Liver (tissue), 9 donors: ENCODE results near the gene CDCA4. TPM values are rescaled to one million over a fixed set of nuclear protein-coding genes. Genes with fewer than 3 reads are reported as not detected.

Experiments
- DNase-seq: peaks from one replicate; pipeline ENCODE4 v3.0.0-alpha.2; 2017; ENCODE audit warnings: low spot score
- H3K27ac ChIP-seq, 2 donors: one replicate each; pipeline ENCODE4 v1.7.0; 2013; ENCODE audit warnings: inconsistent platforms in 2 of 2, low read length in 2 of 2, control low read depth in 1 of 2, low read depth in 1 of 2, mild to moderate bottlenecking in 1 of 2
- H3K27me3 ChIP-seq, 4 donors: one replicate each; pipeline versions ENCODE4 v1.6.1 to v1.7.0; 2013; ENCODE audit warnings: low read length in 3 of 4, inconsistent platforms in 1 of 4, mild to moderate bottlenecking in 1 of 4, moderate library complexity in 1 of 4; ENCODE audit not compliant: control insufficient read depth in 4 of 4, insufficient read depth in 4 of 4
- H3K36me3 ChIP-seq, 4 donors: one replicate each; pipeline versions ENCODE4 v1.6.1 to v1.7.0; 2013; ENCODE audit warnings: low read length in 3 of 4, mild to moderate bottlenecking in 3 of 4, low read depth in 1 of 4, moderate library complexity in 1 of 4; ENCODE audit not compliant: control insufficient read depth in 4 of 4, insufficient read depth in 3 of 4
- H3K4me1 ChIP-seq, 4 donors: one replicate each; pipeline versions ENCODE4 v1.6.1 to v1.7.0; 2013; ENCODE audit warnings: low read length in 3 of 4, mild to moderate bottlenecking in 3 of 4, moderate library complexity in 1 of 4; ENCODE audit not compliant: control insufficient read depth in 4 of 4, insufficient read depth in 4 of 4
- H3K4me3 ChIP-seq, 3 donors: one replicate each; pipeline versions ENCODE4 v1.6.1 to v1.7.0; 2013; ENCODE audit warnings: low read length in 3 of 3, control low read depth in 1 of 3, low read depth in 1 of 3, mild to moderate bottlenecking in 1 of 3
- H3K9ac ChIP-seq, 2 donors: one replicate each; pipeline ENCODE4 v1.7.0; 2013; ENCODE audit warnings: low read length in 2 of 2, mild to moderate bottlenecking in 2 of 2, moderate library complexity in 2 of 2, control low read depth in 1 of 2, low read depth in 1 of 2
- H3K9me3 ChIP-seq, 4 donors: one replicate each; pipeline versions ENCODE4 v1.6.1 to v1.7.0; 2013; ENCODE audit warnings: low read length in 3 of 4; ENCODE audit not compliant: control insufficient read depth in 4 of 4
- ATF3 ChIP-seq: IDR thresholded peaks from 2 replicates; pipeline ENCODE4 v1.6.1; 2016; ENCODE audit warnings: antibody characterized with exemption
- FOXA1 ChIP-seq: IDR thresholded peaks from 2 replicates; pipeline ENCODE4 v1.6.1; 2016; ENCODE audit warnings: antibody characterized with exemption
- FOXA2 ChIP-seq: IDR thresholded peaks from 2 replicates; pipeline ENCODE4 v1.6.1; 2016; ENCODE audit warnings: antibody characterized with exemption
- HNF4A ChIP-seq, 2 donors: conservative IDR thresholded peaks; 2 replicates each; pipeline ENCODE4 v1.6.1; 2016; ENCODE audit warnings: antibody characterized with exemption in 2 of 2, mild to moderate bottlenecking in 2 of 2
- HNF4G ChIP-seq: IDR thresholded peaks from 2 replicates; pipeline ENCODE4 v1.6.1; 2016; ENCODE audit warnings: antibody characterized with exemption
- NR2F2 ChIP-seq: IDR thresholded peaks from 2 replicates; pipeline ENCODE4 v1.6.1; 2016; ENCODE audit warnings: antibody characterized with exemption
- RAD21 ChIP-seq, 2 donors: IDR thresholded peaks; 2 replicates each; pipeline ENCODE4 v1.6.1; 2016; ENCODE audit warnings: antibody characterized with exemption in 2 of 2, mild to moderate bottlenecking in 2 of 2
- RXRA ChIP-seq, 2 donors: IDR thresholded peaks; 2 replicates each; pipeline ENCODE4 v1.6.1; 2017 to 2018; ENCODE audit warnings: antibody characterized with exemption in 2 of 2, mild to moderate bottlenecking in 1 of 2
- SP1 ChIP-seq: IDR thresholded peaks from 2 replicates; pipeline ENCODE4 v1.6.1; 2018; ENCODE audit warnings: antibody characterized with exemption, mild to moderate bottlenecking
- YY1 ChIP-seq: IDR thresholded peaks from 2 replicates; pipeline ENCODE4 v1.6.1; 2016; ENCODE audit warnings: antibody characterized with exemption, mild to moderate bottlenecking
- ZBTB33 ChIP-seq: IDR thresholded peaks from 2 replicates; pipeline ENCODE4 v1.6.1; 2016; ENCODE audit warnings: antibody characterized with exemption
- WGBS: extraction: QIAGEN DNeasy Blood & Tissue Kit; methylation state at CpG from one replicate; pipeline ENCODE4 v1.1.7; 2013; 5-methylcytosine and 5-hydroxymethylcytosine counted together
- polyA plus RNA-seq, 2 donors: library from polyadenylated mRNA; stranded (reverse) in 1 of 2; unstranded in 1 of 2; fragments of 200-250 nt in 1 of 2; fragments of >200 nt in 1 of 2; fragmentation: Nextera tagmentation in 1 of 2; extraction: Ambion mirVana in 1 of 2; gene quantifications; one replicate each; pipeline versions ENCODE4 v1.2.1 to v1.2.3, GENCODE V29; 2013 to 2015
- total RNA-seq, 2 donors: library from RNA; depleted of rRNA; stranded (reverse); fragments of >200 nt; gene quantifications; one replicate each; pipeline ENCODE4 v1.2.3, GENCODE V29; 2014
- TF ChIP-seq, protein P1 (sequence below): fragments of 150-350 bp; IDR thresholded peaks from 2 replicates; pipeline ENCODE4 v1.5.1; 2017; ENCODE audit warnings: improper control_type of control experiment, low read depth, low read length; ENCODE audit not compliant: missing input control
- donor health status: healthy.
- donor health status: healthy.
- donor health status: healthy.
- donor health status: healthy.
- donor health status: healthy.

The CDCA4 gene
- total and polyA plus RNA-seq, 4 donors: 1.2 to 34.5 (median 2.7) TPM

DNA sequence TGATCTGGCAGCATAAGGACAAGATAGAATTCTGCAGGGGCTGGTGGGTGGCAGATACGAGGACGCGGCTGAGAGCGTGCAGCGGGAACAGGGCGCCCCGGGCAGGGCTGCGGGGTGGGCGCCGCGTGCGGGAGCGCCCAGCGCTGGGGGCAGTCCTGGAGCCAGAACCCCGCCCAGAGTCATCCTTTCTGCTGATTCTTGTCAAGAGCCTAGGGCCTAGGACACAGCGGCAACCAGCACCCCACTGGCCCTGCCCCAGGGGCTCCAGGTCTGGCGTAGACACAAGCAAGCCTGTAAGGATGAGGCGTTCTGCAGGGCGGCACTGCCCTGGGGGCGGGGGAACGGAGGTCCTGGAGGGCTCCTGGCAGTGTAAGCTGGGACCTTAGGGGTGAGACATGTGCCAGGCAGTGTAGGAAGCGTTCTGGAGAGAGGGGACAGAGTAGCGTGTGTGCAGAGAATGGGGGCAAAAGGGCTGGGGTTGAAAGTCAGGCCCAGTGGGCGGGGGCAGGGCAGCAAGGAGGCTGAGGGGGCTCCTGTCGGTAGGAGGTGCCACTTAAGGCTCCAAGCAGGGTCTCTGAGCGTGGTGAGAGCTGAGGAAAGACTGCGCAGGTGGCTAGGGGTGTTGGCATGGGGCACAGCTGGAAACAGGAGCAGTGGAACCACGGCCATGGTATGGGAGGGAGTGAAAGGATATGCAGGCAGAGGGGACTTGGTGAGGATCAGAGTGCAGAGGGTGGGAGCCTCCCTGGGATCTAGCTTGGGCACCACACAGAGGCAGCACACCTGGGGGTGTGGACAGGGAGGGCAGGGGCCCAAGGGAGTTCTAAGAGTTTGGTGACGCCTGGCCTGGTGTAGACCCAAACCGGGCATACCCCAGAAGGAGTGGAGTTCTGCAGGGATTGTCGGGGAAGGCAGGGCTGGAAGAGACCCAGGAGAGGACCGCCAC is 41.9 kb downstream of the CDCA4 start:
- DNase-seq: no peak
- peaks cover 6 to 32% (median 24%) of the 10 kb centered on the region in 4 donors for H3K4me1 ChIP-seq
- H3K27me3 ChIP-seq: no peaks in the 10 kb centered on the region
- H3K4me3 ChIP-seq: peak overlapping the region in 1 of 3 donors; percentile 66
- H3K36me3 ChIP-seq: no peaks in the 10 kb centered on the region
- WGBS: 69% methylated on average over 32 of the region's 32 CpGs
- no peaks in the 10 kb centered on the region for H3K9me3 ChIP-seq
- H3K9ac ChIP-seq: no peak overlapping the region
- peak overlapping the region; percentile 23 to 57 for H3K27ac ChIP-seq
- TF ChIP-seq FOXA1 (no peak), ATF3 (no peak), RXRA (IDR thresholded peaks at IDR 0.05) (no peak), HNF4G (no peak), YY1 (no peak), FOXA2 (no peak), SP1 (no peak), NR2F2 (no peak), RAD21 (IDR thresholded peaks at IDR 0.05) (no peak)
- TF ChIP-seq, protein P1, sequence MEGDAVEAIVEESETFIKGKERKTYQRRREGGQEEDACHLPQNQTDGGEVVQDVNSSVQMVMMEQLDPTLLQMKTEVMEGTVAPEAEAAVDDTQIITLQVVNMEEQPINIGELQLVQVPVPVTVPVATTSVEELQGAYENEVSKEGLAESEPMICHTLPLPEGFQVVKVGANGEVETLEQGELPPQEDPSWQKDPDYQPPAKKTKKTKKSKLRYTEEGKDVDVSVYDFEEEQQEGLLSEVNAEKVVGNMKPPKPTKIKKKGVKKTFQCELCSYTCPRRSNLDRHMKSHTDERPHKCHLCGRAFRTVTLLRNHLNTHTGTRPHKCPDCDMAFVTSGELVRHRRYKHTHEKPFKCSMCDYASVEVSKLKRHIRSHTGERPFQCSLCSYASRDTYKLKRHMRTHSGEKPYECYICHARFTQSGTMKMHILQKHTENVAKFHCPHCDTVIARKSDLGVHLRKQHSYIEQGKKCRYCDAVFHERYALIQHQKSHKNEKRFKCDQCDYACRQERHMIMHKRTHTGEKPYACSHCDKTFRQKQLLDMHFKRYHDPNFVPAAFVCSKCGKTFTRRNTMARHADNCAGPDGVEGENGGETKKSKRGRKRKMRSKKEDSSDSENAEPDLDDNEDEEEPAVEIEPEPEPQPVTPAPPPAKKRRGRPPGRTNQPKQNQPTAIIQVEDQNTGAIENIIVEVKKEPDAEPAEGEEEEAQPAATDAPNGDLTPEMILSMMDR: no peak

DNA sequence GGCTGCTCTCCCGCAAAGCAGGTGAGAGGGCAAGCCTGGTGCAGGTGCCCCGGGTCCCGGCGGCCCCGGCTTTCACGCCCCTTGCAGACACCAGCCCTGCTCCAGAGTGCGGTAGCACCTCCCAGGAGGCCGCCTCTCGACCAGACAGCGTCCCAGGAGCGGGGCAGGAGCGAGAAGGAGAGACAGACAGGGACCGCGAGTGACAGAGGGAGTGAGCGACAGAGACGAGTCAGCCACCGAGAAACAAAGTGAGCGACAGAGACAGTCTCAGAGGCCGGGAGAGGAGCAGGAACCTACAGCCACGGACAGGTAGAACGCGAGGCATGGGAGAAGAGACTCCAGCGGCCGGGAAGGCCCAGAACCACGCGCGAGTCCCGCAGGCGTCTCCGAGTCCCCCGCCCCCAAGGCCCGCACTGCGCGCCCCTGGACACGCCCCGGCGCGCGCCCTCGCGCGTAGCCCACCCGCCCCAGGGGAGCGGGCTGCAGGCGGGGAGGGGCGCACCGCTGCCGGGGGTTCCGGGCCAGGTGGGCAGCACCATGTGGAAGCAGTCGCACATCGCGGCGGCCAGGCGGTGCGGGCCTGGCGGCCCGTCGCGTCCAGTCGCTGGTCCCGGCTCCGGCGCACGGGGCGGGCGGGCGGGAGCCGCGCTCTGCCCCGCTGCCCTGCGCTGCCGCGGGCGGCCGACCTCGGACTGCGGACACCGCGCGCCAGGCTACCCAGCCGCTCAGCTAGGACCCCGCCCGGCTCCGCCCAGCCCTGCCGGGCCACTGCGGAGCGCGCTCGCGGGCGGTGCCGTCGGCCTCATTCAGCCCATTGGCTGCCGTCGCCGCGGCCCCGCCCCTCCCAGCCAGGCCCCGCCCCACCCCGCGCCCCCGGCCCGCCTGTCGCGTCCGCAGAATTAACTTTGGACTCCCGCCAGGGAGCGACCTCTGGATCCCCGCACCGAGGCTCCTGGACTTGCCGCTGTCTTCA is 42.9 kb downstream of the CDCA4 start, which contains the start of gene AHNAK2:
Gene AHNAK2 (minus strand): TSS at position 694 of the 973 bp plus-strand sequence. CDS start 137 bp downstream, at position 557.
- Histone ChIP-seq H3K9me3 (no peaks in the 10 kb centered on the region), H3K9ac (peak within 1 kb of the TSS in 1 of 2 donors; percentile 25), H3K27ac (no peak within 1 kb of the TSS), H3K4me3 (peak within 1 kb of the TSS; percentile 42 to 66 (median 54)), H3K27me3 (no peaks in the 10 kb centered on the region), H3K36me3 (no peaks in the 10 kb centered on the region), H3K4me1 (peaks cover 6 to 32% (median 24%) of the 10 kb centered on the region in 4 donors)
- TF ChIP-seq ZBTB33 (no peak), YY1 (no peak), NR2F2 (no peak), RXRA (IDR thresholded peaks at IDR 0.05) (no peak), RAD21 (IDR thresholded peaks at IDR 0.05) (no peak), HNF4A (conservative IDR thresholded peaks at IDR 0.05) (no peak)
- DNase-seq: peak; percentile 80
- WGBS: 5% methylated on average over 111 of the region's 111 CpGs
